ENCODE data around the gene COL6A2. TPM values are rescaled to one million over a fixed set of nuclear protein-coding genes. Genes with fewer than 3 reads are reported as not detected.
"Not testable (repeated sequence)": the region's sequence is repeated elsewhere in the genome, so short reads cannot be mapped to it uniquely, and the experiment has no call there.

COL6A2 gene
- total RNA-seq, 1 donor from 2014 or later: 535 TPM

DNA sequence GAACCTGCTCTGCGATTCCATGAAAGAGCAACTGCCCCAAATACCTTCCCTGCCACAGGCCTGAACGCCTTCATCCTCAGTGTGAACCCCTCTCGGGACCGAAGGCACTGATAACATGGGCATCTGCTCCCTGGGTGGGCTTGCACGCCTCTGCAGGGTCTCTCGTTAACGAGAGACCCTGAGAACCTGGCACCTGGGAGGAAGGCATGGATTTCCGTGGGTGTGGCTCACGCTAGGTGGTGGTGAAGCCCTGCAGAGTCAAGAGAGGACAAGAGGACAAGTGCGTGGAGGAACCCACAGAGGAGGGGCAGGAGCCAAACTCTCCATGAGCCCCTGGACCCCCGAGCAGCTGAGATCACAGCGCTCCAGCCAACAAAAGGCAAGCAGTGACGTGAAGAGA is 26.8 kb upstream of the COL6A2 start:
- H3K9me3 ChIP-seq: no peaks in the 10 kb centered on the region
- intact Hi-C loops (cut with DNase I): no loop called here
- no peak overlapping the region for H3K27ac ChIP-seq
- DNase-seq (ENCODE audit: extremely low spot score in 2 of 2): peak in 1 of 2 donors; percentile 76
- TF ChIP-seq POLR2AphosphoS5 (IDR thresholded peaks at IDR 0.05; ENCODE audit: insufficient read depth in 1 of 2, low read depth in 1 of 2) (no peak), POLR2A (IDR thresholded peaks at IDR 0.05) (no peak)
- TF ChIP-seq, protein P1, sequence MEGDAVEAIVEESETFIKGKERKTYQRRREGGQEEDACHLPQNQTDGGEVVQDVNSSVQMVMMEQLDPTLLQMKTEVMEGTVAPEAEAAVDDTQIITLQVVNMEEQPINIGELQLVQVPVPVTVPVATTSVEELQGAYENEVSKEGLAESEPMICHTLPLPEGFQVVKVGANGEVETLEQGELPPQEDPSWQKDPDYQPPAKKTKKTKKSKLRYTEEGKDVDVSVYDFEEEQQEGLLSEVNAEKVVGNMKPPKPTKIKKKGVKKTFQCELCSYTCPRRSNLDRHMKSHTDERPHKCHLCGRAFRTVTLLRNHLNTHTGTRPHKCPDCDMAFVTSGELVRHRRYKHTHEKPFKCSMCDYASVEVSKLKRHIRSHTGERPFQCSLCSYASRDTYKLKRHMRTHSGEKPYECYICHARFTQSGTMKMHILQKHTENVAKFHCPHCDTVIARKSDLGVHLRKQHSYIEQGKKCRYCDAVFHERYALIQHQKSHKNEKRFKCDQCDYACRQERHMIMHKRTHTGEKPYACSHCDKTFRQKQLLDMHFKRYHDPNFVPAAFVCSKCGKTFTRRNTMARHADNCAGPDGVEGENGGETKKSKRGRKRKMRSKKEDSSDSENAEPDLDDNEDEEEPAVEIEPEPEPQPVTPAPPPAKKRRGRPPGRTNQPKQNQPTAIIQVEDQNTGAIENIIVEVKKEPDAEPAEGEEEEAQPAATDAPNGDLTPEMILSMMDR (IDR thresholded peaks at IDR 0.05): no peak
- H3K4me1 ChIP-seq: peaks cover 22% of the 10 kb centered on the region
- H3K36me3 ChIP-seq: no peaks in the 10 kb centered on the region
- no peak overlapping the region for H3K4me3 ChIP-seq
- H3K27me3 ChIP-seq: no peaks in the 10 kb centered on the region

DNA sequence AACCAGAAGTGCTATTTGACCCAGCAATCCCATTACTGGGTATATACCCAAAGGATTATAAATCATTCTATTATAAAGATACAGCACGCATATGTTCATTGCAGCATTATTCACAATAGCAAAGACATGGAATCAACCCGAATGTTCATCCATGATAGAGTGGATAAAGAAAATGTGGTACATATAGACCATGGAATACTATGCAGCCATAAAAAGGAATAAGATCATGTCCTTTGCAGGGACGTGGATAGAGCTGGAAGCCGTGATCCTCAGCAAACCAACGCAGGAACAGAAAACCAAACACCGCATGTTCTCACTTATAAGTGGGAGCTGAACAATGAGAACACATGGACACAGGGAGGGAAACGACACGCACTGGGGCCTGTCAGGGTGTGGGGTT is 21.2 kb upstream of the COL6A2 start:
- H3K36me3 ChIP-seq; H3K27me3 ChIP-seq; H3K27ac ChIP-seq; H3K9me3 ChIP-seq; H3K4me3 ChIP-seq; intact Hi-C loops (cut with DNase I); DNase-seq (ENCODE audit: extremely low spot score in 2 of 2): not testable (repeated sequence)
- H3K4me1 ChIP-seq: peaks cover 32% of the 10 kb centered on the region

DNA sequence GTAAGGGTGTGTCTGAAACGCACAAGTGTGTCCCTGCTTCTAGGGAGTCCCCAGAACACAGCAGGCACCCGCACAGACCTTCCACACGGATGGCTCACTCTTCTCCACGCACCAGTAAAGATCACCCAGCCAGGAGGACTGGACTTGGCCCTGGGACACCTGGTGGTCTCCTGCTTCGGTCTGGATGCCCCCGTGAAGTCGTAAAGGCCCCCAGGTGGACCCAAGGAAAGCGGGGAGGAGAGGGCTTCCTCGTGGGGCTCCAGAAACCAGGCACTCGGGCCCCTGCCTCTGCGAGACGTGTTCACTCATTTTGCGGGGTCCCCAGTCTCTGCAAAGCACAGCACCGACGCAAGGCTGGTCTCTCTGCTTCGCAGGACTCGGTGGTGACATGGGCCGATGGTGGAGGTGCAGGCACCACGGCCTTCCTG is 20.2 kb upstream of the COL6A2 start:
- H3K27me3 ChIP-seq: no peaks in the 10 kb centered on the region
- H3K4me3 ChIP-seq: no peak overlapping the region
- H3K36me3 ChIP-seq: no peaks in the 10 kb centered on the region
- DNase-seq (ENCODE audit: extremely low spot score in 2 of 2): peak; percentile 77 to 83
- no peak for TF ChIP-seq POLR2AphosphoS5 (IDR thresholded peaks at IDR 0.05; ENCODE audit: insufficient read depth in 1 of 2, low read depth in 1 of 2)
- peaks cover 38% of the 10 kb centered on the region for H3K4me1 ChIP-seq
- intact Hi-C loops (cut with DNase I): no loop called here
- no peaks in the 10 kb centered on the region for H3K9me3 ChIP-seq
- H3K27ac ChIP-seq: no peak overlapping the region

DNA sequence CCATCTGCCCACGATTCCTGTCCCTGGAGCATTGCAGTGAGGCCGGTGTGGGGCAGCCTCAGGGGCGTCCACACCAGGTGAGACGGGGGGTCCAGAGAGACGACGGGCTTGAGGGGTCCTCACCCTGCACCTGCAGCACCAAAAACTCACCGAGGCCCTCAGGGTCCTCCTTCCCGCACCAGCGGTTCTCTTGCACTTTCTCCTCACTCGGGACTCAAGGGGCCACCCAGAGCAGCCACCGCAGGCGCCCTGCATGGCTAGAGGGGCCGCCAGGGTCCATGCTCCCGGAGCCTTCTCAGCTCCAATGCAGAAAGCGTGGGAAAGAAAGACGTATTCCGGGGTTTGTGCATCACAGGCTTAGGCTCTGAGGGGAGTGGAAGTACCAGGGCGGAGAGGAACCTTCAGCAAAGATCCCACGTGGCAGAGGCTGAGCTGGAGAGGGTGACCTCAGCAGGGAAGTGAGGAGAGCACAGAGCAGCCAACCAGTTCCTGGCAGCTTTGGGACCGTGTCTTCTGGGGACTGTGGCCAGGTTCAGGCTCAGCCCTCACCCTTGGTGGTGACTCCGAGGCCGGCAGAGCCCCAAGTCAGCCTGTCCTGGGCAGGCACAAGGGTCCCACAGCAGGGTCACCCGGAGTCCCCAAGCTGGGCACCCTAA is 19.5 kb upstream of the COL6A2 start:
- TF ChIP-seq POLR2A (IDR thresholded peaks at IDR 0.05) (no peak), POLR2AphosphoS5 (IDR thresholded peaks at IDR 0.05; ENCODE audit: insufficient read depth in 1 of 2, low read depth in 1 of 2) (no peak)
- TF ChIP-seq, protein P1 (IDR thresholded peaks at IDR 0.05): no peak
- intact Hi-C loops (cut with DNase I): no loop called here
- peaks cover 45% of the 10 kb centered on the region for H3K4me1 ChIP-seq
- no peak overlapping the region for H3K4me3 ChIP-seq
- H3K27ac ChIP-seq: peak overlapping the region; percentile 91
- no peaks in the 10 kb centered on the region for H3K9me3 ChIP-seq
- H3K27me3 ChIP-seq: no peaks in the 10 kb centered on the region
- peak in 1 of 2 donors; percentile 90 for DNase-seq (ENCODE audit: extremely low spot score in 2 of 2)
- H3K36me3 ChIP-seq: no peaks in the 10 kb centered on the region

DNA sequence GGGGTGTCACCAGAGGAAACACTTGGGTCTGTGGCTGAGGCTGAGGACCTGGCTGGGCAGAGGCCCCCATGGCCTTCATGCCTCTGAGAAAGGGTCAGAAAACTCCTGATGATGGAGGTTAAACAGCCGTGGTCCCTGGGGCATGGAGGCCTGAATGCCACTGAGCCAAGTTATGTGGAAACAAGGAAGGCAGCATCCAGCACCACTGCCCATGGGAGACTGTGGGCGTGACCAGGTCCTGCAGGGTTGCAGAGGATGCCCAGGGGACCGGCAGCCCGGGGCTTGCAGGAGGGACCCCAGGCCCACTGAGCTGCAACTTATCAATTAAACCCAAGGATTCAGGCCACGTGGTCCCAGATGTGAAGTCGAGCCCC is 18.9 kb upstream of the COL6A2 start:
- intact Hi-C loops (cut with DNase I): no loop called here
- H3K27me3 ChIP-seq: no peaks in the 10 kb centered on the region
- H3K4me3 ChIP-seq: no peak overlapping the region
- H3K9me3 ChIP-seq: no peaks in the 10 kb centered on the region
- H3K4me1 ChIP-seq: peaks cover 50% of the 10 kb centered on the region
- TF ChIP-seq, protein P1 (IDR thresholded peaks at IDR 0.05): no peak
- TF ChIP-seq POLR2A (IDR thresholded peaks at IDR 0.05): no peak
- TF ChIP-seq POLR2AphosphoS5 (IDR thresholded peaks at IDR 0.05; ENCODE audit: insufficient read depth in 1 of 2, low read depth in 1 of 2): no peak
- H3K36me3 ChIP-seq: no peaks in the 10 kb centered on the region
- peak; percentile 61 to 86 for DNase-seq (ENCODE audit: extremely low spot score in 2 of 2)
- peak overlapping the region; percentile 91 for H3K27ac ChIP-seq

DNA sequence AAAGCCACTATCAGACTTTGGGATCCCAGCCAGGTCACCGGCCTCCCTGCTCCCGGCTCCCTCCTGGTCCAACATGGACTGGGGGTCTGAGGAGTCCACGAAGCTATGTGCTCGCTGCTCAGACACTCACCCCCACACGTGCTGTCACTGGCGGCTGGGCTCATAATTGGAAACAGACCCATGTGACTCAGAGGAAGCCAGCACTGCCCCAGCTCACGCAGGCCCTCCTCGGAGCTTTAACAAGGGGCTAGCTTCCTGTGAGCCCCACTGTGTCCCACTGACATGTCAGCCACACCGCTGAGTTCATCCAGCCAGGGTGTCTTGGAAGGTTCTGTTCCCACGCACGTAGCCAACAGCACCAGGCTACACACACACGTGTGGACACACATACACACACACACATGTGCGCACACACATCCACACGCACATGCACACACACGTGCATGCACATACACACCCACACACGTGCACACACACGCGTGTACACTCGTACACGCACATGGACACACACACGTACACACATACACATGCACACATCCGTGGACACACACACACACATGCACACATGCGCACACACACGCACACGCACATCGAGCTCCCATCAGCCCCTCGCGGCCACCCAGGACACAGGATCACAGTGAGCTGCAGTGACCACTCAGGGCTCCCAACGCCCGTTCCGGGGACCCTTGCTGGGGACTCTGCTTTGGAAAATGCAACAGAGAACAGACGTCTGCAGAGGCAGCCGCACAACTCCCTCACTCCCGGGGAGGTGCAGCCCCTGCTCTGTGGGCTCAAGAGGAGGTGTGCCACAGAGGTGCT is 18.4 kb upstream of the COL6A2 start:
- peak in 1 of 2 donors; percentile 61 for TF ChIP-seq POLR2AphosphoS5 (IDR thresholded peaks at IDR 0.05; ENCODE audit: insufficient read depth in 1 of 2, low read depth in 1 of 2)
- TF ChIP-seq, protein P1 (IDR thresholded peaks at IDR 0.05): no peak
- Histone ChIP-seq H3K36me3 (no peaks in the 10 kb centered on the region), H3K27ac (peak overlapping the region; percentile 91), H3K27me3 (no peaks in the 10 kb centered on the region), H3K4me3 (no peak overlapping the region), H3K9me3 (no peaks in the 10 kb centered on the region), H3K4me1 (peaks cover 56% of the 10 kb centered on the region)
- peak; percentile 84 to 86 for DNase-seq (ENCODE audit: extremely low spot score in 2 of 2)
- intact Hi-C loops (cut with DNase I): no loop called here
